Stimulated activated CD4-positive, alpha-beta T cell treated with anti-CD3 and anti-CD28 coated beads, Interleukin-15, amount 100 ng/mL, for 48 hours (primary cell): ENCODE measurements around the gene MED10.
"Not testable (repeated sequence)": the region's sequence is repeated elsewhere in the genome, so short reads cannot be mapped to it uniquely, and the experiment has no call there.

ENCODE experiments used
- DNase-seq, 2 donors: peaks; one replicate each; pipeline ENCODE4 v3.0.0-alpha.2; 2020; ENCODE audit warnings: low read depth in 2 of 2

MED10 gene

GRCh38 chr5:6373081-6373846 is 5.1 kb downstream of the MED10 start:
- no peak for DNase-seq

DNA sequence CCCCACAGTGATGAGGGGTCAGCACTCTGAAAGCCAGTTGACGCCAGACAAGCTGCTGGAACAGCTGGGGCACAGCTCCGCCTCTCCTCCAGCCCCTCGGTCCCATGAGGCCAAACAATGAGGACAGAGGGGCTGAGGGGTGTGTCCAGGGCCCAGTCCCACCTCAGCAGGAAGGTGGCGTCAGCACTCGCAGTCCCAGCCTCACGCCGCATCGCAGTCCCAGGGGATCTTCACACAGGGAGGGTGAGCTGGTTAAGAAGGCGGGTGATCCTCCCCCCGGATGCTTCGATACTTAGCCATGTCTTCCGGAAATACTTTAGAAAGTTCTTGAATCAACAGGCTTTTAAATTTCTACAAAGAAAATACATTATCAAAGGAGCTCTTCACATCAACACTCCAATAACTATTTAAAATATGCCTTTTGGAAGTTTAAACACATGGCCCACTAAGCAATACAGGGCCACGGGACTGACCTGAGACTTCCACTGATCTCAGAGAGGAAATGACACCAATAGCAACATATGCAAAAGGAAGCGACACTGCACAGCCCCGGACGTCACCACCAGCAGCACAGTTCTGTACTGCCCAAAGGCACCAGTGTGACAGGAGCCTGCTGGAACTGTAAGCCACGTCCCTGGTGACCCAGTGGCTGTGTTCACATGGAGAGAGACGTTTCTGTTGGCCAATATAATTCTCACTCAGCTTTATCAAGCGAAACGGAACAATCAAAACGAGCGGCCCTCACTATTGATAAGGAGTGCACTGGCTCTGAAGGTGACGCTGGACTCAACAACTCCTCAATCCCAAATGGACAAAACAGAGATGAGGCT is 5.9 kb downstream of the MED10 start:
- DNase-seq = no peak

DNA sequence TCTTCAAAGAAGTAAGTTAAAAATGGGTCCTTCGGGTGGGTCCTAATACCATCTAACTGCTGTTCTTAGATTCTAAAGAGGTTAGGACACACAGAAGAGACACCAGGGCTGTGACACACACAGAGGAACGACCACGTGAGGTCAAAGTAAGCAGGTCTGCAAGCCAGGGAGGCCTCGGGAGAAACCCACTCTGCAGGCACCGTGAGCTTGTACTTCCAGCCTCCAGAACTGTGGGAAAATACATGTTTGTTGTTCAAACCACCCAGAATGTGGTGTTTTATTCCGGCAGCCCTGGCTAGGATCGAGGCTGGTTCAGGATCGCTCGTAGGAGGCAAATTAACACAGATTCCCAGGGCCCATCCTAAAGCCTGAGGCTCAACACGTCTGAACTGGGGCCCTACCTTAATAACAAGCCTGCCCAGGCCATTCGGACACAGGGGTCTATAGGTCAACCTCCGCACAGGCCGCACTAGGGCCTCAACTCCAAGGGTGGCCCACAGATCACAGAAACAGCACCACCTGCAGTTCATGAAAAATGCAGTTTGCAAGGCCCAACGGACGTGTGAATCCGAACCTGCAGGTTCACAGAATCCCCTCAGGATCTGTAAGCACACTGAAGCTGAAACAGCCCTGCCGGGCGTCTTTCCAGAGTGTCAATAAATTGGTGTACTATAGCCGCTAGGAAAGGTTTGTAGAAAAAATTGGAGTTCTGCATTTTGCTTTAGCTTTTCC is 7.1 kb downstream of the MED10 start:
- DNase-seq = no peak

- DNase-seq = no peak
Measured at GRCh38 chr5:6370580-6370979, 7.8 kb downstream of the MED10 start.

DNA sequence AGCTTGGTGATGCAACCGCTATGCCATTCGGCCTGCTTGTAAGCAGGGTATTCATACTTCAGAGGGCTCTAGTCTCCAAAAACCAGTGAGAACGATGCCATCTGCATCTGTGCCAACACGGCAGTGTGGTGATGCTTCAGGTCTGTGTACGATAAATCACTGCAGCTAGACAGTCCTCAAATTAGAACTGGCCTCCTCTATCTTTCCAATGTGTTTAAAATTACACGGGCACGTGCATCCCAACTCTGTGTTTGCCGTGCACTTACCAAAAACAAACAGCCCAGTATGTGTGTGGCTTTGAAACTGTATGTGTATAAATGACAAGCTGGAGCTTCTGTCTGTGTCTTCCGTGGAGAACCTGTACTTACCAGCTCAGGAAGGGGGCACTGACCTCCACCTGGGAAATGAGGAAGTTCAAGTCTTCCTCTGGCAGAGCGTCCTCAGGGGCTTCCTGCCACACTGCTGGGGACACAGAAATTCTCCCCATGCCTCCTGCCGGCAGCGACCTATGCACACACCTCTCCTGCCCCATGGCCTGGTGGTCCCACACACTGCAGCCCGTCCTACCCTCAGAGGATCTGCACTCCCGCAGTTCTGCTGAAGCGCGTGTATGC is 12.3 kb downstream of the MED10 start:
- no peak for DNase-seq

GRCh38 chr5:6365142-6365976 is 13.0 kb downstream of the MED10 start:
- no peak for DNase-seq

DNA sequence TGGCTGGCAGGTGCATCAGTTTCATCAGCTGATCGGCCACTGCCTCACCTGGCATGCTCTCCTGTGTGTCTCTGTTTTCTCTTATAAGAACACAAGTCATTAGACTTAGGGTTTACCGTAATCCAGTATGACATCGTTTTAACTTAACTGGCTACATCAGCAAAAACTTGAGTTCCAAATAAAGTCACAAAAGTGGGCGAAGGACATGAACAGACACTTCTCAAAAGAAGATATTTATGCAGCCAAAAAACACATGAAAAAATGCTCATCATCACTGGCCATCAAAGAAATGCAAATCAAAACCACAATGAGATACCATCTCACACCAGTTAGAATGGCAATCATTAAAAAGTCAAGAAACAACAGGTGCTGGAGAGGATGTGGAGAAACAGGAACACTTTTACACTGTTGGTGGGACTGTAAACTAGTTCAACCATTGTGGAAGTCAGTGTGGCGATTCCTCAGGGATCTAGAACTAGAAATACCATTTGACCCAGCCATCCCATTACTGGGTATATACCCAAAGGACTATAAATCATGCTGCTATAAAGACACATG is 14.8 kb downstream of the MED10 start:
- not testable (repeated sequence) for DNase-seq

- no peak for DNase-seq
Measured at GRCh38 chr5:6362846-6363245, 15.5 kb downstream of the MED10 start.

DNA sequence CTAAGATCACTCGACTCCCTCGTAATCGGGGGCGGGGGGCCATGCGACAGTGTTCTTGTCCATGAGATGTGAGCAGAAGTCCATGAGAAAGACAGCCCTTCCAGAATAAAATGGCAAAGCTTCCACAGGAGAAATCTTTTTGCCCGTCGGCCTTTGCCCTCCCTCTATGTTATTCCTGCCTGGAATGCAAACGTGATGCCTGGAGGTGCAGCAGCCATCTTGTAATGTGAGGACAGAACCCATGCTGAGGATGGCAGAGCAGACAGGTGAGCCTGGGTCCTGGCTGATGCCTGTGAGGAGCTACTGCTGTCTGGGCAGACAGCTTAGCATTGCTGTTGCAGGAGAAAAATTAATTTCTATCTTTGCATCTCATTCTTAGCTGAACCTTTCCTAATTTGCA is 17.2 kb downstream of the MED10 start:
- no peak for DNase-seq

DNA sequence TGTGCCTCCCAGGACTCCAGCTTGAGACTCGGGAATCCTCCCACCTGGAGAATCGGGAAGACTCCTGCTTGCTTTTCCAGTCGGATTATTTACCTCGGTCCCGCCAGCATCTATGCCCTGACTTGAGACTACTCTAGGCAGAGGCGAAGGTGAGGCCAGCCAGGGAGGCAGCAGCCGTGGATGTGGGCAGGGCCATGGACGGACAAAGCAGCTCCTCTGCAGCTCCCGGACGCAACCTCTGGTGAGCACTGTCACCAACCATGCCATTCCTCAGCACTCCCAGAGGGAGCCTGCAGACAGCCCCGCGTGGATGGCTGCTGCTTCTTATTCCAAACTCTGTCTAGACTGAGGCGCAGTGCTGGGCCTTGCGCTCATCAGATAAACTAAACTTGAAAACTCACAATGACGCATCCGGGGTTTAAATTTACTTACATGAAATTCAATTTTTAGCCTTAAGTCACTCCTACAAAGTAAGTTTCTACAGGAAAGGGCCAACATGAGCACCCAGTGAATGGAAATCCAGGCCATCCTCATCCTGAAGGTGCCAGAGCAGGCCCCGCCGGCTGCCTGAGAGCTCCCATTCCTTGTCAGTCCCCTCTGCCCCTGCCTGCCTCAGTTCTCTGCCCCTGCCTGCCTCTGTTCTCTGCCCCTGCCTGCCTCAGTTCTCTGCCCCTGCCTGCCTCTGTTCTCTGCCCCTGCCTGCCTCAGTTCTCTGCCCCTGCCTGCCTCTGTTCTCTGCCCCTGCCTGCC is 17.8 kb downstream of the MED10 start:
- DNase-seq = no peak

GRCh38 chr5:6359555-6360322 is 18.6 kb downstream of the MED10 start:
- no peak for DNase-seq

GRCh38 chr5:6358434-6358820 is 19.9 kb downstream of the MED10 start:
- DNase-seq = no peak

DNA sequence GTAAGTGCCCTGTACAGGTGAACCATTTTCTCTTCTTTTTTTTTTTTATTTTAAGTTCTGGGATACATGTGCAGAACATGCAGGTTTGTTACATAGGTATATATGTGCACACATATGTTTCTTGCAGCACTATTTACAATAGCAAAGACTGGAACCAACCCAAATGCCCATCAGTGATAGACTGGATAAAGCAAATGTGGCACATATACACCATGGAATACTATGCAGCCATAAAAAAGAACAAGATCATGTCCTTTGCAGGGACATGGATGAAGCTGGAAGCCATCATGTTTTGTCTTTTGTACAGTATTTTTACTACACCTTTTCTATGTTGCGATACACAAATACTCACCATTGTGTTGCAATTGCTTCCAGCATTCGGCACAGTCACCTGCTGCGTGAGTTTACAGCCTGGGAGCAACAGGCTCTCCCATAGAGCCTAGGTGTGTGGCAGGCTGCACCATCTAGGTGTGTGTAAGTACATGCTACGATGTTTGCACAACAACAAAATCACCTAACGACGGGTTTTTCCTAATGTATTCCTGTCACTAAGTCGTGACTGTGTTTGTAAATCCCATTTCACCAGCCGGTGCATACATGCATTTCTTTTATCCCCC is 20.4 kb downstream of the MED10 start:
- DNase-seq = not testable (repeated sequence)

GRCh38 chr5:6356578-6357164 is 21.7 kb downstream of the MED10 start:
- no peak for DNase-seq

DNA sequence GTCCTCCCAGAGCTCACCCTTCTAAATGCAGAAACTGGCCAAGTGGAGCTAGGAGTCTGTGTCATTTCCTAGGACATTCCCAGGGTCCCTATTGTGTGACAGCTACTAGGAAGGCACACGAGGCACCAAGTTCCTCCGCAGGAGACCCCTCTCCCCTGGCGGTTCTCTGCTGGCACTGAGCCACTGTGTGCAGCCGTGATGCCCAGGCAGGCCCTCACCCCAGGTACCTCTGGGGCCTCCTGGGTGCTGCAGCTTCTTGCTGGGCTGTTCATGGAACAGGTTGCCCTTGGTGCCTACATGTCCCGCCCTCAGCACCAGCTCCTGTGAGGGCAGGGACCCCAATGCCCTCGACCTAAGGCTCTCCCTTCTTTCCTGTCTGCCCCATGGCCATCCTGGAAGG is 23.1 kb downstream of the MED10 start:
- no peak for DNase-seq

DNA sequence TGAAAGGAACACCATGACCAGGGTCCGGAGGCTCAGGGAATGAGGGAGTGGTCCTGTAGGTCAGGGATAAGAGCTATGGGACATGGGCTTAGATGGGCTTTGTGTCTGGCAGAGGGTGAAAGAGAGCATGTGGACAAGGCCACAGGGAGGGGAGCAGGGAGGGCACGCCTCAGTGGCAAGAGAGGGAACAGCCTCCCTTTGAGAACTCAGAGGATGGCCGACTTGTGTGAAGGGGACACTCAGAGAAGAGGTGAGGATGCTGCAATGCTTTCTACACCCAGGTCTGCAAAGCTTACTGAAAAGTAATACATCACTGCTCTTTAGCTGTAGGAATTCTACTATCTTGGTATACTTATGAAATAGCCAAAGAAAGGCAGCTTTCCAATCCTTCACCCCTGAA is 23.5 kb downstream of the MED10 start:
- no peak for DNase-seq

GRCh38 chr5:6353602-6354302 is 24.6 kb downstream of the MED10 start:
- DNase-seq = no peak
